Measurements from ENCODE around the gene NUCB1.

DNA sequence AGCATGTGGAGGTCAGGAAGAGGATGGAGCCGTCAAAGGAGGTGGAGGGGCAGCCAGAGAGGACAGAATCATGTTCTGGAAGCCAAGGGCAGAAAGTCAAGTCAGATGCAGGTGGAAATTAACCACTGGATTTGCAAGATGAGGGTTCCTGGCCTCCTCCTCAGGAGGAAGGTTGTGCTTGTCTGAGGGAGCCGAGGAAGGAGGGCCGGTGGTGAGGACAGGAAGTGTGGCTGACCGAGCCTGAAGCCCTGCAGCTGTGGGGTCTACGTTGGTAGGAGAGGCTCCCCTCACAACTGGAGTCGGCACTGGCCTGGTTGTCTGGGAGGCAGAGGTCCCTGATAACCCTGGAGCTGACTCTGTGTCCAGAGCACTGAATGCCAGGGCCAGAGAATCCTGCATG is 18.0 kb downstream of the NUCB1 start:
- TF ChIP-seq, protein P1, sequence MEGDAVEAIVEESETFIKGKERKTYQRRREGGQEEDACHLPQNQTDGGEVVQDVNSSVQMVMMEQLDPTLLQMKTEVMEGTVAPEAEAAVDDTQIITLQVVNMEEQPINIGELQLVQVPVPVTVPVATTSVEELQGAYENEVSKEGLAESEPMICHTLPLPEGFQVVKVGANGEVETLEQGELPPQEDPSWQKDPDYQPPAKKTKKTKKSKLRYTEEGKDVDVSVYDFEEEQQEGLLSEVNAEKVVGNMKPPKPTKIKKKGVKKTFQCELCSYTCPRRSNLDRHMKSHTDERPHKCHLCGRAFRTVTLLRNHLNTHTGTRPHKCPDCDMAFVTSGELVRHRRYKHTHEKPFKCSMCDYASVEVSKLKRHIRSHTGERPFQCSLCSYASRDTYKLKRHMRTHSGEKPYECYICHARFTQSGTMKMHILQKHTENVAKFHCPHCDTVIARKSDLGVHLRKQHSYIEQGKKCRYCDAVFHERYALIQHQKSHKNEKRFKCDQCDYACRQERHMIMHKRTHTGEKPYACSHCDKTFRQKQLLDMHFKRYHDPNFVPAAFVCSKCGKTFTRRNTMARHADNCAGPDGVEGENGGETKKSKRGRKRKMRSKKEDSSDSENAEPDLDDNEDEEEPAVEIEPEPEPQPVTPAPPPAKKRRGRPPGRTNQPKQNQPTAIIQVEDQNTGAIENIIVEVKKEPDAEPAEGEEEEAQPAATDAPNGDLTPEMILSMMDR (IDR thresholded peaks at IDR 0.05): no peak
- TF ChIP-seq POLR2A (IDR thresholded peaks at IDR 0.05): no peak

Measured in uterus (tissue), 2 donors.